Tibial artery (tissue), 4 donors: ENCODE data around the gene STPG3.

Experiments
- DNase-seq, 2 donors: peaks; one replicate each; pipeline ENCODE4 v3.0.0-alpha.2; 2019
- H3K27ac ChIP-seq, 2 donors: fragments of 200-600 bp; sonication (generic) in 1 of 2; 1 replicate in 1 of 2; 2 replicates in 1 of 2; pipeline ENCODE4 v1.5.1; 2018 to 2019; ENCODE audit warnings: mild to moderate bottlenecking in 1 of 2
- H3K27me3 ChIP-seq, 2 donors: fragments of 200-600 bp; sonication (generic) in 1 of 2; one replicate each; pipeline versions ENCODE4 v1.5.1 to v1.6.0; 2016 to 2019
- H3K36me3 ChIP-seq, 3 donors: fragments of 200-600 bp; sonication (generic) in 2 of 3; one replicate each; pipeline ENCODE4 v1.5.1; 2016 to 2019; ENCODE audit warnings: mild to moderate bottlenecking in 2 of 3
- H3K4me1 ChIP-seq, 4 donors: fragments of 200-600 bp; sonication (generic) in 2 of 4; 1 replicate in 3 of 4; 2 replicates in 1 of 4; pipeline ENCODE4 v1.5.1; 2016 to 2019
- H3K4me3 ChIP-seq, 2 donors: fragments of 200-600 bp; sonication (generic) in 1 of 2; 1 replicate in 1 of 2; 2 replicates in 1 of 2; pipeline ENCODE4 v1.5.1; 2018 to 2019; ENCODE audit warnings: mild to moderate bottlenecking in 2 of 2
- H3K9me3 ChIP-seq, 3 donors: fragments of 200-600 bp; sonication (generic) in 1 of 3; one replicate each; pipeline ENCODE4 v1.5.1; 2016 to 2019
- intact Hi-C: fragments of 100-400 bp; cut with DNase I; formaldehyde crosslinking; loops from one replicate; pipeline ENCODE4 v1.15.0; 2023; ENCODE audit warnings: low total_unique reads
- TF ChIP-seq, protein P1 (sequence below), 2 experiments: fragments of 200-600 bp in 1 of 2; fragments of 450-650 bp in 1 of 2; IDR thresholded peaks; one replicate each; pipeline ENCODE4 v1.5.1; 2017 to 2019; ENCODE audit warnings: antibody characterized with exemption in 2 of 2, mild to moderate bottlenecking in 1 of 2, moderate library complexity in 1 of 2

The STPG3 gene

DNA sequence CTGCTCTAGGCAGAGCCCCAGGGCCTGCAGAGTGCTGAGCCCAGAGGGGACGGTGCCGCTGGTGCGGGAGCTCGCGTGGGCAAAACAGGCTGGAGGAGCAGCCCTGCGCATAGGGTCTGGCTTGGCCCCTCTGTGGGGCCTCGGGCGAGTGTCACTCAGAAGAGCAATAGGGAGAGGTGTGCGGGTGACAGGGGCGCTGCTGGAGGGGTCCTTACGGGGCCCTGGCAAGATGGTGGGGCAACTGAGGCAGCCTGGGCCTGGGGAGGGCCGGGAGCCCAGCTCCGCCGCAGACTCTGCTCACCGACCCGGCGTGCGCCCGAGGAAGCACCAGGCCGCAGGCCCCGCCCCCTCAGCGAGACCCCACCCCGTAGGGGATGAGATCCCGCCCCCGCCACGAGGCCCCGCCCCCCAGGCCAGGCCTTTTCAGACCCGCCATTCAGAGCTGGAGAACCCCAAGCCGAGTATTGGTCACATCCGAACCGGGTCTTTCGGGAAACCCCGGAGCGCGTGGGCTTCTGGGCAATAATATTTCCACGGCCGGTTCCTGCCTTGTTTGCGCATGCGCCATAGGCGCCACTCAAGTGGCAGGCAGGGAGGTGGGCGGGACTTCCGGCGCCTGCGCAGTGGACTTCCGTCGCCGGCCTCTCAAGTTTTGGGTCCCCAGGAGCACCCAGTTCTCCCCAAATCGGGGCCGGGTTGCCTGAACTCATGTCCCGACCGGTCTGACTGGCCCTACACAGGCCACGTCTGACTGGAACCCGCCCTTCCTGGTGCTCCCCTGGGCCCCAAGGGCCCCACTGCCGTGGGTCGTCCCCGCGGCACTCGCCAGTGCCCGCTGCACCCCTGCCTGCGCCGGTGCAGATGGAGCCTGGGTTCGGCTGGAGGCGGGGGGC is 27.8 kb upstream of the STPG3 start:
- intact Hi-C loops, result loop anchor here (5.0 kb wide), 1 partner anchor 36 kb away; the partner anchor contains the start of genes ANAPC2 and SSNA1
- peak overlapping the region; percentile 60 to 81 for H3K4me3 ChIP-seq
- peak overlapping the region; percentile 89 to 93 for H3K27ac ChIP-seq
- TF ChIP-seq, protein P1, sequence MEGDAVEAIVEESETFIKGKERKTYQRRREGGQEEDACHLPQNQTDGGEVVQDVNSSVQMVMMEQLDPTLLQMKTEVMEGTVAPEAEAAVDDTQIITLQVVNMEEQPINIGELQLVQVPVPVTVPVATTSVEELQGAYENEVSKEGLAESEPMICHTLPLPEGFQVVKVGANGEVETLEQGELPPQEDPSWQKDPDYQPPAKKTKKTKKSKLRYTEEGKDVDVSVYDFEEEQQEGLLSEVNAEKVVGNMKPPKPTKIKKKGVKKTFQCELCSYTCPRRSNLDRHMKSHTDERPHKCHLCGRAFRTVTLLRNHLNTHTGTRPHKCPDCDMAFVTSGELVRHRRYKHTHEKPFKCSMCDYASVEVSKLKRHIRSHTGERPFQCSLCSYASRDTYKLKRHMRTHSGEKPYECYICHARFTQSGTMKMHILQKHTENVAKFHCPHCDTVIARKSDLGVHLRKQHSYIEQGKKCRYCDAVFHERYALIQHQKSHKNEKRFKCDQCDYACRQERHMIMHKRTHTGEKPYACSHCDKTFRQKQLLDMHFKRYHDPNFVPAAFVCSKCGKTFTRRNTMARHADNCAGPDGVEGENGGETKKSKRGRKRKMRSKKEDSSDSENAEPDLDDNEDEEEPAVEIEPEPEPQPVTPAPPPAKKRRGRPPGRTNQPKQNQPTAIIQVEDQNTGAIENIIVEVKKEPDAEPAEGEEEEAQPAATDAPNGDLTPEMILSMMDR (IDR thresholded peaks at IDR 0.05), result no peak
- DNase-seq, result peak; percentile 97 to 99
- no peaks in the 10 kb centered on the region for H3K9me3 ChIP-seq
- H3K36me3 ChIP-seq, result no peaks in the 10 kb centered on the region
- peaks cover 0 to 53% (median 27%) of the 10 kb centered on the region in 4 donors for H3K4me1 ChIP-seq
- H3K27me3 ChIP-seq, result peaks cover 0 to 19% of the 10 kb centered on the region in 2 donors

DNA sequence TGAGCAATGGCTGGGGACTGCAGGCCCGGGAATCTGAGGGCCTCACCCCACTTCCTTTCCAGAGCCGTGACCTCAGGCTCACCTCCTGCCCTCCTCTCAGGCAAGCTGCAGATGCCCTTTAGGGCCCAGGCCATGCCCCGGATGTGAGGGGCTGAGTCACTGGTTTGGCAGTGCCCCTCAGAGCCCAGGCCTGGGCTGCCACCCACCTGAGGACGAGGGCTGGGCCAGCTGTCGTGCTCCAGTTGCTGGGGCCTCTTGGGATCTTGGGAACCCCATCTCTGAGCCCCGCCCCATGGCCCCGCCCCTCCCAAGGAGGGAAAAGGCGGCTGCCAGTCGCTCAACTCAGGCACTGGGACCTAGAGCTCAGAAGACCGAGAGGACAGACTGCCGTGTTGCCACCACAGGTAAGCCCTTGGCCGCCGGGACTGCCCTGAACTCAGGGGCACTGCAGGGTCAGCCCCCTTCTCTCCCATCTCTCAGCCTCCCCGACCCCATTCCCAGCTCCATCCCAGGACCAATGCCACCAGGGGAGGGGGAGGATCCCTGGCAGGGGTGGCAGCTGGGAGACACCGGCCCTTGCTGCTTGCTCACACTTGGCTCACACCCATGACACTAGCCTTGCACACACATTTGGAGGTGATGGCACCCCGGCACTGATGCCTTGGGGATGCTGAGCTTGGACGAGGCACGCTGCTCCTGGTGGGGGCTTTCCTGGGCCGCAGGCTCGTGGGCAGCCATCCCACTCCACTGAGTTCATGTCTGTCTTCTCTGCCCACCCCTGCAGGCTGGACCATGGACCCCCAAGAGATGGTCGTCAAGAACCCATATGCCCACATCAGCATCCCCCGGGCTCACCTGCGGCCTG is 26.0 kb upstream of the STPG3 start, which contains the start of gene CYSRT1:
Gene CYSRT1, plus strand, starts transcription at position 345 of the 865 bp plus-strand sequence. Its CDS starts 448 bp downstream, at position 793.
- Histone ChIP-seq H3K9me3 (no peaks in the 10 kb centered on the region), H3K36me3 (no peaks in the 10 kb centered on the region), H3K4me3 (peak within 1 kb of the TSS; percentile 60 to 81), H3K27ac (peak within 1 kb of the TSS; percentile 89 to 93), H3K4me1 (peaks cover 0 to 56% (median 23%) of the 10 kb centered on the region in 4 donors), H3K27me3 (peaks cover 0 to 37% of the 10 kb centered on the region in 2 donors)
- TF ChIP-seq, protein P1 (IDR thresholded peaks at IDR 0.05), result no peak
- DNase-seq, result no peak
- intact Hi-C loops, result loop anchor here (5.0 kb wide), 1 partner anchor 38 kb away; the partner anchor contains the start of genes ANAPC2 and SSNA1

DNA sequence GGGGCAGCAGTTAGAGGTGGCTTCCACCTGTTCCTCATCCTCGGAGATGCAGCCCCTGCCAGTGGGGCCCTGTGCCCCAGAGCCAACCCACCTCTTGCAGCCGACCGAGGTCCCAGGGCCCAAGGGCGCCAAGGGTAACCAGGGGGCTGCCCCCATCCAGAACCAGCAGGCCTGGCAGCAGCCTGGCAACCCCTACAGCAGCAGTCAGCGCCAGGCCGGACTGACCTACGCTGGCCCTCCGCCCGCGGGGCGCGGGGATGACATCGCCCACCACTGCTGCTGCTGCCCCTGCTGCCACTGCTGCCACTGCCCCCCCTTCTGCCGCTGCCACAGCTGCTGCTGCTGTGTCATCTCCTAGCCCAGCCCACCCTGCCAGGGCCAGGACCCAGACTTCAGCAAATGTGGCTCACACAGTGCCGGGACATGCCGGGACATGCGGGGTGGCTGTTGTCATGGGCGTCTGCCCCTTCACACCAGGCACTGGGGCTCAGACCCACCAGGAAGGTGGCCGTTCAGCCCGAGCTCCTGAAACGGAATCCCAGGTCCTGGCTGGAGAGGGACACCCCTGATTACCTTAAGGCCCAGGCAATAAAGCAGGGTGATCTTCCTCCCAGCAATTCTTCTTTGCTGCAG is 25.3 kb upstream of the STPG3 start:
- no peak for DNase-seq
- TF ChIP-seq, protein P1 (IDR thresholded peaks at IDR 0.05), result no peak
- Histone ChIP-seq H3K27ac (no peak overlapping the region), H3K36me3 (no peaks in the 10 kb centered on the region), H3K9me3 (no peaks in the 10 kb centered on the region), H3K4me3 (no peak overlapping the region), H3K4me1 (peaks cover 0 to 56% (median 23%) of the 10 kb centered on the region in 4 donors), H3K27me3 (peaks cover 0 to 44% of the 10 kb centered on the region in 2 donors)
- intact Hi-C loops, result no loop called here

DNA sequence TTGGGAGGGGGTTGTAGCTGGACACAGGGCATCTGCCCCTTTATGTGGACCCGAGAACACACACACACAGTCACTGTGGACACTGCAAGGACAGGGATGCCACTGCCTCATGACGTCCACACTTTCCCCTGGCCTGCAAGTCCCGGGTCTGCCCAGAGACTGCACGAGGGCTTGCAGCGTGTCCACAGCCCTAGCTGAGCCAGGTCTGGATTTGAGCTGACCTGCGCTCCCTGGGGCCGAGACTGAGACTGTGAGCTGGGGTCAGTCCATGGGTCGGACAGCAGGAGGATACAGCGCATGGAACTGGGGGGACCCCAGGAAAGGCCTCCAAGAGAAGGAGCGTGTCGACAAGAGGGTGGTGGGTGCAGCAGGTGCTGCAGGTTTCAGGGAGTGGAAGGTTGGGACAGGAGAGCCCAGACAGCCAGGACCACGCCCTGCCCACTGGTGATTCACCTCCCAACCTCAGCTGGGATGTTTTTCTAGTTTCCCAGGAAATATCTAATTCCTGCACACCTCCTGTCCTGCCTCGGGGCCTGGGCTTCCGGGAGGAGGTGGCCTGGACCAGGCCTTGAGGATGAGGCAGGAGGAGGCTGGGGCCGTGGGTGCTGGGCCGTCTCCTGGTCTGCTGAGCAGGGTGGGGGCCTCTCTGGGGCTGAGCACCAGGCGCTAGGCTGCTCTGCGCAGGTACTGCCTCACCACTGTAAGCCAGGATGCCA is 24.6 kb upstream of the STPG3 start:
- no peak for DNase-seq
- H3K4me1 ChIP-seq, result peaks cover 0 to 51% (median 21%) of the 10 kb centered on the region in 4 donors
- no peak overlapping the region for H3K27ac ChIP-seq
- H3K4me3 ChIP-seq, result no peak overlapping the region
- H3K9me3 ChIP-seq, result no peaks in the 10 kb centered on the region
- H3K27me3 ChIP-seq, result peaks cover 0 to 46% of the 10 kb centered on the region in 2 donors
- intact Hi-C loops, result no loop called here
- H3K36me3 ChIP-seq, result no peaks in the 10 kb centered on the region
- TF ChIP-seq, protein P1 (IDR thresholded peaks at IDR 0.05), result no peak
